Activated CD4-positive, alpha-beta memory T cell treated with anti-CD3 and anti-CD28 coated beads for 36 hours (primary cell): ENCODE data around the gene GSTO1. TPM values are rescaled to one million over a fixed set of nuclear protein-coding genes. Genes with fewer than 3 reads are reported as not detected.

Experiments
- CTCF ChIA-PET: fragments of 350-600 bp; sonication (Branson Sonifier 250); formaldehyde crosslinking; loops from one replicate; lab custom pipeline; 2021; ENCODE audit warnings: antibody characterized with exemption, inconsistent platforms; lab: Charles Lee
- POLR2A ChIA-PET: fragments of 350-600 bp; sonication (Branson Sonifier 250); formaldehyde crosslinking; loops from one replicate; lab custom pipeline; 2021; ENCODE audit warnings: antibody characterized with exemption; lab: Charles Lee
- DNase-seq: peaks from one replicate; pipeline ENCODE4 v3.0.0-alpha.2; 2020
- H3K27ac Mint-ChIP-seq: one replicate; pipeline ENCODE4 v1.8.0; 2021; ENCODE audit warnings: mixed read lengths
- H3K27me3 Mint-ChIP-seq: one replicate; pipeline ENCODE4 v1.8.0; 2021; ENCODE audit warnings: mixed read lengths
- H3K36me3 Mint-ChIP-seq: one replicate; pipeline ENCODE4 v1.8.0; 2021; ENCODE audit warnings: mixed read lengths
- H3K4me1 Mint-ChIP-seq: one replicate; pipeline ENCODE4 v1.8.0; 2021; ENCODE audit warnings: low read depth, mixed read lengths
- H3K4me3 Mint-ChIP-seq: one replicate; pipeline ENCODE4 v1.8.0; 2021; ENCODE audit warnings: mild to moderate bottlenecking, mixed read lengths
- H3K9me3 Mint-ChIP-seq: one replicate; pipeline ENCODE4 v1.8.0; 2021; ENCODE audit warnings: mixed read lengths
- intact Hi-C: fragments of 100-400 bp; cut with micrococcal nuclease; formaldehyde crosslinking; loops from one replicate; pipeline ENCODE4 v1.15.1; 2023
- total RNA-seq, 2 experiments: library from RNA; stranded (reverse); gene quantifications; one replicate each; pipeline ENCODE4 v1.2.3, GENCODE V29; 2021

GSTO1 gene
- total RNA-seq, 2 experiments from 2014 or later, result 215 to 225 TPM

DNA sequence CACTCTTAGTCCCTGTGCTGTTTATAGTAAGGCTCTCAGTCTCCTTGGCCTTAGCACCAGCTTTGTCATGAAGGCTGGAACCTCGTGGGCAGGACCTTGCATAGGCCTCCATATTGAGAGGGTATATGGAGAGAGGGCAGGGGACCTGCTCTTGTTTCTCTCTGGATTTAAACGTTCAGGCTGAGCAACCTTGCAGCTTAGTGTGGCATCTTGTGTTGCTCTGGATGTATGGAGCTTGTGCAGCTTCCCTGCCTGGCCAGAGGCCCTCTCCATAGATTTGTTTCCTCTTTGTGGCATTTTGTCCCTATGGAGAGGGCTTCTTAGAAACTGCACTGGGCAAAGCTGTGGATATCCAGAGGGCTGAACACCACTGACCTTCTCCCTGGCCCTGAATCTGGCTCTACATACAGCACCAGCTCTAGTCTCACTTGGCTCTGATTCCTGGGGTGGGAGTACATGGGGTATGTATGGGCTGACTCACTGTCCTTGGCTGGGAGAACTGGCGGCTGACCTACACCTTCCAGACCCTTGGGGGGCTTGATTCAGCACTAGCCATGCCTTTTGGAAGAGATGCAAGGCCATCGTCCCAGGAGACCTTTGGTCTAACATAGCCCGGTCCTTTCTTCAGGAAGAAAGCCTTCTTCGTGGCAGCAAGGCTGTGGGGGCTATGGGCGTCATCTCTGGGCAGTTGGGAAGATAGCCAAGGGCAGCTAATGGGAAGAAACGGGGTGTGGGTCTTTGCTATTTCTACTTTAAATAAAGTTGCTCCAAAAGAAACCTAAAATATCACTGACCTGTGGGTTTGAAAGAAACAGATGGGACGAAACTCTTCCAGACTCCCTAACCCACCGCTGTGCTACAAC is 53.1 kb downstream of the GSTO1 start:
- Mint-ChIP-seq H3K27me3 (peaks cover 5% of the 10 kb centered on the region), H3K4me1 (peaks cover 49% of the 10 kb centered on the region), H3K27ac (peak overlapping the region; percentile 44), H3K9me3 (no peaks in the 10 kb centered on the region), H3K4me3 (no peak overlapping the region), H3K36me3 (peaks cover 13% of the 10 kb centered on the region)
- POLR2A ChIA-PET, result interaction anchor here (0.8 to 2.9 kb wide), 3 partner anchors 31 to 42 kb away, joined by 3 to 17 read pairs (median 13); partner anchors contain the start of genes GSTO2 and ITPRIP
- no peak for DNase-seq
- CTCF ChIA-PET, result interaction anchor here (3.4 to 13.2 kb wide), 7 partner anchors 14 to 46 kb away, joined by 23 to 186 read pairs (median 43); partner anchors contain the start of genes CFAP58 and ITPRIP
- intact Hi-C loops, result loop anchor here (1.0 to 2.0 kb wide), 3 partner anchors 21 to 39 kb away; partner anchors contain the start of genes GSTO2 and ITPRIP

DNA sequence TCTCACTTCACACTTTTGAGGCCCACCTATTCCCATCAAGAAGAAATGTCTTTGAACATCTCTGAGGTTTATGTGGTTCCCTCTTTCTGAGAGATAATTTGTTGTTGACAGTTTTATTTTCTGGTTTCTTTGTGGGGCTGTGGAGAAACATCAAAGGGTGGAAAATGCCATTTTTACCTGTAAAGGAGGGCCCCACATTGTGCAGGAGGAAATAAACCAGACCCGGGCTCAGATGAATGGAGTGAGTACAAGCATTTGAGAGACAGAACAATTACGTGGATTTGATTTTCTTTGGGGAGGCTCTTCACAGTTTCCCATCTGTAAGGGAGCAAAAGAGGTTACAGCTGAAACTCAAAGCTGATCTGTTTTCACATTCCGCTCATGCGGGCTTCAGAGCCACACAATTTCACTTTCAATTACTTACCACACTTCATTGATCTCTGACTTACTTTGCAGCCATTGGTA is 53.8 kb downstream of the GSTO1 start:
- ChIA-PET CTCF (interaction anchor here (1.4 to 13.2 kb wide), 5 partner anchors 16 to 45 kb away, joined by 4 to 186 read pairs (median 82); partner anchors contain the start of genes CFAP58 and ITPRIP), POLR2A (interaction anchor here (0.7 to 1.1 kb wide), 2 partner anchors 14 to 21 kb away, joined by 3 to 4 read pairs; no protein-coding TSS in a partner anchor)
- peak overlapping the region; percentile 44 for H3K27ac Mint-ChIP-seq
- peak; percentile 54 for DNase-seq
- intact Hi-C loops, result loop anchor here (1.0 to 2.0 kb wide), 3 partner anchors 21 to 40 kb away; partner anchors contain the start of genes GSTO2 and ITPRIP
- H3K4me1 Mint-ChIP-seq, result peaks cover 49% of the 10 kb centered on the region
- H3K27me3 Mint-ChIP-seq, result peaks cover 5% of the 10 kb centered on the region
- H3K4me3 Mint-ChIP-seq, result no peak overlapping the region
- peaks cover 19% of the 10 kb centered on the region for H3K36me3 Mint-ChIP-seq
- no peaks in the 10 kb centered on the region for H3K9me3 Mint-ChIP-seq

DNA sequence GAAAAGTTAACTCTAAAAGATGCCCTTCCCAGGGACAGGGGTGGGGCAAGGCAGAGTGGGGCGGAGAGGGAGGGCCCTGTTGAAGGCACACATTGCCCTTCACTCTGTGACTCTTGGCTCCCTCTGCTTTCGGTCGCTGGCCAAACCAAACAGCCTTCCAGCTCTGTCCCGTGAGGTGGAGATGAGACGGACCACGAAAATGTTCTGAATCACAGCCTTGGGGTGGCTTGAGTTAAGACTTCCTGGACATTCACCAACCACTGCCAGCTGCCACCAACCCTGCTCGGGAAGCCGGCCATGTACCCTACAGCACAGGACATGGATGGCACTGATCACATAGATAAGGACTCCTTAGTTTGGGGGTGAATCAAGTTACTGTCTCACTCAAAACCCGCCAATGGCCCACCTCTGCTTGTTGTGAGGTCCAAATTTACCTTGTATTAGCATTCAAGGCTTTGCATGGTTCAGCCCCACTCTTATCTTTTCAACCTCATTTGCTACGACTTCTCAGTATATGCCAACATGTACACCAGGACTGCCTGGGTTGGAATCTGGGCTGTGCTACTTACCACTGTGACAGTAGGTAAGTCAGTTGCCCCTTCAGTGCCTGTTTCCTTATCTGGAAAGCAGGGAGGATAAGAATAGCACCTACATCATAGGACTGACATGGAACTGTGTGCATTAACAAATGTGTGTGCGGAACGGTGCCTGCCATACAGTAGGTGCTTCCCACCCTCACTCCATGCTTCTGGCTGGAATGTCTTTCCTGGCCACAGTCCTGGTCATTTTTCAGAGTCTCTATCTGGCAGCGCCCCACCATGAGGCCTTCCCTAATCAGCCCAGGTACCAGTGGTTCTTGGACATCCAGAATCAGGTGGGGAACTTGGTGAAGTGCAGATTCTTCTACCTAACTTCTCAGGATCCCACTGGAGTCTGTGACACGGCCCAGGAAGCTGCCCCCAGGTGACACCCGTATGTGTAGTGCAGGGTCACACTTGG is 55.6 kb downstream of the GSTO1 start:
- Mint-ChIP-seq H3K4me1 (peaks cover 49% of the 10 kb centered on the region), H3K27ac (no peak overlapping the region), H3K36me3 (peaks cover 24% of the 10 kb centered on the region), H3K4me3 (no peak overlapping the region), H3K27me3 (peaks cover 5% of the 10 kb centered on the region), H3K9me3 (no peaks in the 10 kb centered on the region)
- DNase-seq, result no peak
- intact Hi-C loops, result loop anchor here (2.0 kb wide), 1 partner anchor 41 kb away; the partner anchor contains the start of gene GSTO2
- ChIA-PET POLR2A (no interaction called here), CTCF (interaction anchor here (1.3 to 13.2 kb wide), 4 partner anchors 18 to 41 kb away, joined by 3 to 186 read pairs (median 6); no protein-coding TSS in a partner anchor)

DNA sequence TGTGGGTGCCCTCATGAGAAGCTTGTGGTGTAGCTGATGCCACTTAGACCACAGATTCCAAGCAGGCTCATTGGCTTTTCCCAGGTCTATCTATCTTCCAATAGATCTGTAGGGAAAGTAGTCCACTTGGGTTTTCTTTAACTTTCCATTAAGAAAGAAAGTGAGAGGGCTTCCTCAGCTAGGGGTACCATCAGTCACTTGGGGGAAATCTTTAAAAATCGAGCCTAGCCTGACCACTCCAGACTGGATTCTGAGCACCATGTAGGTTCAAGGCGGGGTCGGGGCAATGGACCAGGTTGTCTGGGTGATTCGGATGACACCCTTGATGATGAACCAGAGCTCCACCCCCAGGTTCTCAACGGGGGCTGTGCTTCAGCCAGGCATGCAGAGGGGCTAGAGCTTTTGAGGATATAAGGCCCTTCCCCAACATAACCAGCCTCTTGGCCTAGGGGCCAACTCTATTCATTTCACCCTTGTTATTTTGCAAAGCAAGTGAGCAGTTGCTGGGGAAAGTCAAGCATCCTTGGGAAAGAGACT is 56.6 kb downstream of the GSTO1 start:
- ChIA-PET CTCF (interaction anchor here (1.5 to 13.2 kb wide), 4 partner anchors 7 to 42 kb away, joined by 4 to 186 read pairs (median 6); partner anchors contain the start of gene CFAP58), POLR2A (no interaction called here)
- intact Hi-C loops, result no loop called here
- peaks cover 42% of the 10 kb centered on the region for H3K4me1 Mint-ChIP-seq
- no peak overlapping the region for H3K27ac Mint-ChIP-seq
- no peak overlapping the region for H3K4me3 Mint-ChIP-seq
- H3K27me3 Mint-ChIP-seq, result no peaks in the 10 kb centered on the region
- no peaks in the 10 kb centered on the region for H3K9me3 Mint-ChIP-seq
- H3K36me3 Mint-ChIP-seq, result peaks cover 27% of the 10 kb centered on the region
- no peak for DNase-seq

GRCh38 chr10:104314591-104315485 is 60.1 kb downstream of the GSTO1 start:
- POLR2A ChIA-PET, result interaction anchor here (1.3 kb wide), 1 partner anchor 23 kb away, joined by 3 read pairs; the partner anchor contains the start of gene ITPRIP
- no peak overlapping the region for H3K27ac Mint-ChIP-seq
- H3K4me3 Mint-ChIP-seq, result no peak overlapping the region
- DNase-seq, result no peak
- H3K27me3 Mint-ChIP-seq, result no peaks in the 10 kb centered on the region
- H3K4me1 Mint-ChIP-seq, result peaks cover 28% of the 10 kb centered on the region
- H3K36me3 Mint-ChIP-seq, result peaks cover 30% of the 10 kb centered on the region
- H3K9me3 Mint-ChIP-seq, result no peaks in the 10 kb centered on the region
- intact Hi-C loops, result no loop called here
- CTCF ChIA-PET, result interaction anchor here (0.6 to 13.2 kb wide), 4 partner anchors 9 to 39 kb away, joined by 3 to 186 read pairs (median 8); partner anchors contain the start of gene CFAP58

GRCh38 chr10:104315486-104315921 is 60.8 kb downstream of the GSTO1 start:
- Mint-ChIP-seq H3K27ac (no peak overlapping the region), H3K36me3 (peaks cover 30% of the 10 kb centered on the region), H3K27me3 (no peaks in the 10 kb centered on the region), H3K9me3 (no peaks in the 10 kb centered on the region), H3K4me1 (peaks cover 27% of the 10 kb centered on the region), H3K4me3 (no peak overlapping the region)
- POLR2A ChIA-PET, result no interaction called here
- intact Hi-C loops, result no loop called here
- CTCF ChIA-PET, result interaction anchor here (0.9 to 2.5 kb wide), 3 partner anchors 10 to 41 kb away, joined by 4 to 12 read pairs (median 4); no protein-coding TSS in a partner anchor
- no peak for DNase-seq

DNA sequence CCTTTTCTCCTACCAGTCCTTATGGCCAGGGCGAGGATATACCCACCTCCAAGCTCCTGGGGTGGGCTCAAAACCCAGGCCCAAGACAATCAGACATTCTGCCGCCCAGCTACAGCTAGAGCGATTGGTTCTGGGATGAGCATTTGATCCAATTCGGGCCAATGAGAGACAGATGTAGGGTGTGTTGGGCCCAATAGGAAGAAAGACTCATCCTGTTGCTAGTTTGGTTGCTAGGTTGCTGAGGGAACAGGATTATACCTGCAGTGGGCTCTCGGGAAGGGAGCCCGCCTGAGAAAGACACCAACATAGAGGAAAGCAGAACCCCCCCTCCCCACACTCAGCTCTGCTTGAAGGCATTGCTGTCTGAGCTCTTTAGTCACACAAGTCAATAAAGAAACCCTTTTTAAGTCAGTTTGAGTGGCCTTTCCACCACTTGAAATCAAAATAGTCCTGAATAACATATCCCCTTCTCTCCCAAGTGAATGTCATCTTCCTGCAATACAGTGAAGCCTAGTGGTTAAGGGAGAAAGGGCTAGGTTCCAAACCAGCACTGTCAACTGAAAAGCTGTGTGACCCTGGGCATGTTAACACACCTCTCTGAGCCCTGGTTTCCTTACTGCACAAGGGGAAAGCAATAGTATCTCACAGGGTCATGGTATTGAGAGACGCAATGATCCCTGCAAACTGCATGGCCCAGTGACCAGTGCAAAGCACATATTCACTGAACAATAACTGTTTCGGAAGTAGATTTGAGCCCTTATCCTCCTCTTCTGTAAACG is 61.8 kb downstream of the GSTO1 start:
- Mint-ChIP-seq H3K4me3 (no peak overlapping the region), H3K9me3 (no peaks in the 10 kb centered on the region), H3K36me3 (peaks cover 24% of the 10 kb centered on the region), H3K4me1 (peaks cover 34% of the 10 kb centered on the region), H3K27me3 (no peaks in the 10 kb centered on the region), H3K27ac (no peak overlapping the region)
- POLR2A ChIA-PET, result no interaction called here
- CTCF ChIA-PET, result interaction anchor here (0.9 to 1.0 kb wide), 3 partner anchors 25 to 42 kb away, joined by 3 to 4 read pairs (median 4); no protein-coding TSS in a partner anchor
- DNase-seq, result no peak
- intact Hi-C loops, result no loop called here
